GM12878 (cell line): Measurements from ENCODE around the gene TOPORS.

Experiments used
- CTCF ChIP-seq, 3 experiments: IDR thresholded peaks in 2 of 3; conservative IDR thresholded peaks in 1 of 3; 2 replicates each; pipeline ENCODE4 v1.5.1; 2011; ENCODE audit warnings: low read depth in 3 of 3, low read length in 3 of 3, mild to moderate bottlenecking in 3 of 3, control low read depth in 2 of 3, moderate library complexity in 2 of 3, inconsistent platforms in 1 of 3, mixed read lengths in 1 of 3; ENCODE audit not compliant: control insufficient read depth in 2 of 3, insufficient read depth in 1 of 3; ENCODE audit errors: extremely low read depth in 1 of 3
- EP300 ChIP-seq, 2 experiments: fragments of 150-350 bp in 1 of 2; IDR thresholded peaks; 2 replicates each; pipeline ENCODE4 v1.6.1; 2011 to 2012; ENCODE audit warnings: low read depth in 2 of 2, low read length in 2 of 2, borderline replicate concordance in 1 of 2, improper control_type of control experiment in 1 of 2, inconsistent platforms in 1 of 2; ENCODE audit not compliant: control insufficient read depth in 1 of 2
- ESRRA ChIP-seq: IDR thresholded peaks from 2 replicates; pipeline ENCODE4 v1.6.1; 2012; ENCODE audit warnings: mild to moderate bottlenecking, low read length, improper control_type of control experiment
- IKZF1 ChIP-seq: fragments of 450-650 bp; conservative IDR thresholded peaks from 2 replicates; pipeline ENCODE4 v1.6.1; 2017; ENCODE audit warnings: antibody characterized with exemption, mild to moderate bottlenecking
- MXI1 ChIP-seq: fragments of 150-350 bp; IDR thresholded peaks from 2 replicates; pipeline ENCODE4 v1.6.1; 2011; ENCODE audit warnings: low read depth, mild to moderate bottlenecking, inconsistent platforms, low read length, improper control_type of control experiment
- POLR2AphosphoS5 ChIP-seq: IDR thresholded peaks from 2 replicates; pipeline ENCODE4 v1.6.1; 2011; ENCODE audit warnings: mild to moderate bottlenecking, low read length, inconsistent platforms

GRCh38 chr9:32490601-32491000, 61.8 kb downstream of the TOPORS start:
- TF ChIP-seq POLR2AphosphoS5 (no peak), EP300 (IDR thresholded peaks at IDR 0.05; ENCODE audit: borderline replicate concordance in 1 of 2, control insufficient read depth in 1 of 2, low read depth in 2 of 2, low read length in 2 of 2) (no peak), CTCF (IDR thresholded peaks at IDR 0.05 in 2 of 3, conservative IDR thresholded peaks at IDR 0.05 in 1 of 3; ENCODE audit: control insufficient read depth in 2 of 3, extremely low read depth in 1 of 3, insufficient read depth in 1 of 3, low read depth in 3 of 3, low read length in 3 of 3) (no peak), MXI1 (no peak), ESRRA (no peak), IKZF1 (no peak)
